Psoas muscle (tissue), 8 donors: ENCODE results near the gene RASA3. TPM values are rescaled to one million over a fixed set of nuclear protein-coding genes. Genes with fewer than 3 reads are reported as not detected.
A peak's percentile ranks its signal among the peaks of the same experiment; 100 is the strongest.
"Not testable (repeated sequence)": the region's sequence is repeated elsewhere in the genome, so short reads cannot be mapped to it uniquely, and the experiment has no call there.

Experiments
- ATAC-seq, 4 donors: fragments of 200-7000 bp; cut with Tn5 transposase; one replicate each; pipeline ENCODE4 v1.9.1; 2020; ENCODE audit warnings: moderate library complexity in 3 of 4, mild to moderate bottlenecking in 2 of 4
- DNase-seq, 2 donors: peaks; one replicate each; pipeline ENCODE4 v3.0.0-alpha.2; 2020
- H3K27ac ChIP-seq: fragments of 200-600 bp; one replicate; pipeline ENCODE4 v1.8.0; 2022
- H3K27me3 ChIP-seq, 3 donors: fragments of 200-600 bp in 1 of 3; one replicate each; pipeline versions ENCODE4 v1.6.1 to v1.8.0; 2013 to 2022; ENCODE audit warnings: low read length in 2 of 3, mild to moderate bottlenecking in 2 of 3, moderate library complexity in 1 of 3; ENCODE audit not compliant: insufficient read depth in 3 of 3
- H3K36me3 ChIP-seq, 2 donors: fragments of 200-600 bp in 1 of 2; one replicate each; pipeline versions ENCODE4 v1.6.1 to v1.8.0; 2013 to 2022; ENCODE audit warnings: low read depth in 1 of 2, mild to moderate bottlenecking in 1 of 2, moderate library complexity in 1 of 2; ENCODE audit not compliant: insufficient read depth in 1 of 2
- H3K4me1 ChIP-seq: fragments of 200-600 bp; one replicate; pipeline ENCODE4 v1.8.0; 2022
- H3K4me3 ChIP-seq: fragments of 200-600 bp; one replicate; pipeline ENCODE4 v1.8.0; 2022; ENCODE audit warnings: mild to moderate bottlenecking
- H3K9me3 ChIP-seq: fragments of 200-600 bp; one replicate; pipeline ENCODE4 v1.8.0; 2022
- CTCF ChIP-seq: fragments of 200-600 bp; IDR thresholded peaks from one replicate; pipeline ENCODE4 v1.8.0; 2022; ENCODE audit warnings: antibody characterized with exemption
- WGBS, 3 donors: extraction: QIAGEN DNeasy Blood & Tissue Kit; methylation state at CpG; one replicate each; pipeline versions ENCODE4 v1.1.6 to v1.1.7; 2013; 5-methylcytosine and 5-hydroxymethylcytosine counted together
- intact Hi-C, 2 donors: fragments of 100-400 bp; cut with DNase I; formaldehyde crosslinking; loops; one replicate each; pipeline versions ENCODE4 v1.11.0 to v1.14.2; 2022
- polyA plus RNA-seq, 3 donors: library from polyadenylated mRNA; stranded (reverse); fragments of 200-250 nt; gene quantifications; one replicate each; pipeline ENCODE4 v1.2.3, GENCODE V29; 2013
- total RNA-seq, 4 donors: library from RNA; stranded (reverse); fragmentation: NEBNext Ultra II Directional in 2 of 4; extraction: Animal tissue kit (Norgen Biotek cat#: 25700) in 2 of 4; gene quantifications; one replicate each; pipeline versions ENCODE4 v1.2.1 to v1.2.4, GENCODE V29; 2021 to 2023
- donor health status: healthy with polysubstance abuse.
- donor health status: DM: no; HTN: no; CAD: no; lungs with moderate emphysema.
- donor health status: Bipolar disorder and iron deficiency.
- donor health status: healthy.
- donor health status: DM: yes; HTN: yes; CAD: no.
- donor health status: DM: no; HTN: no; CAD: no.
- donor health status: DM: no; HTN: no; CAD: no.
- donor health status: DM: yes; HTN: yes; CAD: no.

Gene RASA3
- total and polyA plus RNA-seq, 7 donors: 4.8 to 24.4 (median 13.1) TPM

- no peaks in the 10 kb centered on the region for H3K9me3 ChIP-seq
- H3K36me3 ChIP-seq: no peaks in the 10 kb centered on the region
- DNase-seq: peak; percentile 48 to 77
- H3K27ac ChIP-seq: peak overlapping the region; percentile 41
- no peak for TF ChIP-seq CTCF
- intact Hi-C loops: no loop called here
- ATAC-seq: peak; percentile 21 to 62 (median 40)
- H3K27me3 ChIP-seq: no peaks in the 10 kb centered on the region
- 68 to 74% (median 70%) methylated on average over 25 of the region's 25 CpGs for WGBS, 3 donors
- peaks cover 46% of the 10 kb centered on the region for H3K4me1 ChIP-seq
- H3K4me3 ChIP-seq: no peak overlapping the region
Measured at GRCh38 chr13:114115191-114115671, 17.2 kb downstream of the RASA3 start.

GRCh38 chr13:114114666-114115065, 17.8 kb downstream of the RASA3 start:
- H3K27me3 ChIP-seq, ATAC-seq, H3K9me3 ChIP-seq, intact Hi-C loops, H3K4me3 ChIP-seq, H3K27ac ChIP-seq, H3K36me3 ChIP-seq: not testable (repeated sequence)
- 85 to 89% (median 87%) methylated on average over 12 of the region's 12 CpGs for WGBS, 3 donors
- peaks cover 52% of the 10 kb centered on the region for H3K4me1 ChIP-seq
- DNase-seq: peak; percentile 9 to 32

GRCh38 chr13:114114006-114114640, 18.3 kb downstream of the RASA3 start:
- intact Hi-C loops: no loop called here
- no peak for ATAC-seq
- Histone ChIP-seq H3K36me3 (no peaks in the 10 kb centered on the region), H3K27me3 (no peaks in the 10 kb centered on the region), H3K4me3 (no peak overlapping the region), H3K4me1 (peaks cover 57% of the 10 kb centered on the region), H3K9me3 (no peaks in the 10 kb centered on the region), H3K27ac (no peak overlapping the region)
- TF ChIP-seq CTCF: no peak
- 91 to 94% (median 94%) methylated on average over 18 of the region's 18 CpGs for WGBS, 3 donors
- DNase-seq: no peak

- DNase-seq, H3K9me3 ChIP-seq, H3K36me3 ChIP-seq, H3K27me3 ChIP-seq, H3K4me3 ChIP-seq, intact Hi-C loops, H3K27ac ChIP-seq, ATAC-seq: not testable (repeated sequence)
- H3K4me1 ChIP-seq: peaks cover 57% of the 10 kb centered on the region
- 84 to 90% (median 86%) methylated on average over 11 to 15 of the region's 21 CpGs for WGBS, 3 donors
Measured at GRCh38 chr13:114113395-114113794, 19.0 kb downstream of the RASA3 start.

- Histone ChIP-seq H3K4me3 (no peak overlapping the region), H3K4me1 (peaks cover 52% of the 10 kb centered on the region), H3K9me3 (no peaks in the 10 kb centered on the region), H3K27me3 (no peaks in the 10 kb centered on the region), H3K27ac (peak overlapping the region; percentile 90), H3K36me3 (no peaks in the 10 kb centered on the region)
- 50 to 72% (median 50%) methylated on average over 9 to 12 of the region's 12 CpGs for WGBS, 3 donors
- intact Hi-C loops: no loop called here
- ATAC-seq (no peak), DNase-seq (peak; percentile 5 to 32)
- no peak for TF ChIP-seq CTCF
Measured at GRCh38 chr13:114112826-114113322, 19.5 kb downstream of the RASA3 start.
